PC-3 (cell line): ENCODE results near the gene GPR107. TPM values are rescaled to one million over a fixed set of nuclear protein-coding genes. Genes with fewer than 3 reads are reported as not detected.
A peak's percentile ranks its signal among the peaks of the same experiment; 100 is the strongest.

Experiments used
- ATAC-seq: fragments of 200-7000 bp; cut with Tn5 transposase; 2 replicates; pipeline ENCODE4 v1.9.1; 2020; ENCODE audit warnings: mild to moderate bottlenecking, moderate library complexity
- BruUV-seq: library from RNA; stranded (reverse); fragments of 400-500 nt; replicated peaks from 2 replicates; lab custom pipeline; 2021; lab: Mats Ljungman, UMichigan
- CTCF ChIA-PET: fragments of 300-600 bp; sonication (Branson Sonifier 250); formaldehyde crosslinking; loops from one replicate; lab custom pipeline; 2022; ENCODE audit warnings: antibody characterized with exemption; lab: Charles Lee
- POLR2A ChIA-PET: fragments of 300-600 bp; sonication (Branson Sonifier 250); formaldehyde crosslinking; loops from one replicate; lab custom pipeline; 2022; ENCODE audit warnings: antibody characterized with exemption; ENCODE audit not compliant: unreplicated experiment; lab: Charles Lee
- DNase-seq: peaks from one replicate; pipeline ENCODE4 v3.0.0-alpha.2; 2015
- H2AFZ ChIP-seq: fragments of 300-600 bp; sonication (generic); 2 replicates; pipeline ENCODE4 v1.6.0; 2016; ENCODE audit warnings: antibody characterized with exemption, low read length
- H3F3A ChIP-seq: fragments of 300-600 bp; sonication (generic); one replicate; pipeline ENCODE4 v1.6.0; 2017; ENCODE audit warnings: antibody characterized with exemption, low read length, control low read depth, mild to moderate bottlenecking; ENCODE audit not compliant: unreplicated experiment
- H3K27ac ChIP-seq: fragments of 300-600 bp; sonication (generic); 2 replicates; pipeline ENCODE4 v1.5.1; 2016; ENCODE audit warnings: mild to moderate bottlenecking, low read length
- H3K27me3 ChIP-seq: fragments of 300-600 bp; sonication (generic); 2 replicates; pipeline ENCODE4 v1.6.1; 2016; ENCODE audit warnings: low read length, mixed read lengths
- H3K36me3 ChIP-seq: fragments of 300-600 bp; sonication (generic); 2 replicates; pipeline ENCODE4 v1.6.1; 2016; ENCODE audit warnings: low read depth, mixed run types, low read length, mixed read lengths
- H3K4me1 ChIP-seq: fragments of 300-600 bp; sonication (generic); 2 replicates; pipeline ENCODE4 v1.5.1; 2016; ENCODE audit warnings: low read length; ENCODE audit not compliant: insufficient read depth
- H3K4me2 ChIP-seq: fragments of 300-600 bp; sonication (generic); 2 replicates; pipeline ENCODE4 v1.6.0; 2016; ENCODE audit warnings: low read length
- H3K4me3 ChIP-seq: fragments of 300-600 bp; sonication (generic); 2 replicates; pipeline ENCODE4 v1.5.1; 2016; ENCODE audit warnings: mild to moderate bottlenecking, low read length, mixed read lengths
- H3K79me2 ChIP-seq: fragments of 300-600 bp; sonication (generic); 2 replicates; pipeline ENCODE4 v1.6.1; 2017; ENCODE audit warnings: low read length, mixed read lengths
- H3K9ac ChIP-seq: fragments of 300-600 bp; sonication (generic); 2 replicates; pipeline ENCODE4 v1.6.0; 2016; ENCODE audit warnings: mild to moderate bottlenecking, low read length
- H3K9me2 ChIP-seq: fragments of 300-600 bp; sonication (generic); replicated peaks from 2 replicates; pipeline ENCODE4 v1.6.1; 2016; ENCODE audit warnings: mixed run types, low read length, mixed read lengths
- H3K9me3 ChIP-seq: fragments of 300-600 bp; sonication (generic); 2 replicates; pipeline ENCODE4 v1.6.1; 2016; ENCODE audit warnings: low read length, mixed read lengths
- H4K20me1 ChIP-seq: fragments of 300-600 bp; sonication (generic); 2 replicates; pipeline ENCODE4 v1.6.1; 2016; ENCODE audit warnings: low read length, mixed read lengths
- EZH2 ChIP-seq: fragments of 300-600 bp; sonication (generic); IDR thresholded peaks from one replicate; pipeline ENCODE4 v1.6.1; 2017; ENCODE audit warnings: antibody characterized with exemption, mild to moderate bottlenecking, low read length; ENCODE audit not compliant: unreplicated experiment
- EZH2phosphoT487 ChIP-seq: fragments of 300-600 bp; sonication (generic); IDR thresholded peaks from 2 replicates; pipeline ENCODE4 v1.6.1; 2018; ENCODE audit warnings: mild to moderate bottlenecking, antibody characterized with exemption, low read length, borderline replicate concordance
- intact Hi-C: fragments of 100-400 bp; cut with micrococcal nuclease; formaldehyde crosslinking; loops from 2 replicates; pipeline ENCODE4 v1.9.0; 2023
- total RNA-seq: library from RNA; depleted of rRNA; stranded (reverse); fragments of >200 nt; gene quantifications from 2 replicates; pipeline ENCODE4 v1.2.3, GENCODE V29; 2014
- TF ChIP-seq, protein P1 (sequence below): fragments of 300-600 bp; sonication (generic); conservative IDR thresholded peaks from 2 replicates; pipeline ENCODE4 v1.5.1; 2017; ENCODE audit warnings: antibody characterized with exemption, low read depth, mild to moderate bottlenecking, low read length

The GPR107 gene
- total RNA-seq, 1 experiment from 2014 or later, result 11.4 TPM

DNA sequence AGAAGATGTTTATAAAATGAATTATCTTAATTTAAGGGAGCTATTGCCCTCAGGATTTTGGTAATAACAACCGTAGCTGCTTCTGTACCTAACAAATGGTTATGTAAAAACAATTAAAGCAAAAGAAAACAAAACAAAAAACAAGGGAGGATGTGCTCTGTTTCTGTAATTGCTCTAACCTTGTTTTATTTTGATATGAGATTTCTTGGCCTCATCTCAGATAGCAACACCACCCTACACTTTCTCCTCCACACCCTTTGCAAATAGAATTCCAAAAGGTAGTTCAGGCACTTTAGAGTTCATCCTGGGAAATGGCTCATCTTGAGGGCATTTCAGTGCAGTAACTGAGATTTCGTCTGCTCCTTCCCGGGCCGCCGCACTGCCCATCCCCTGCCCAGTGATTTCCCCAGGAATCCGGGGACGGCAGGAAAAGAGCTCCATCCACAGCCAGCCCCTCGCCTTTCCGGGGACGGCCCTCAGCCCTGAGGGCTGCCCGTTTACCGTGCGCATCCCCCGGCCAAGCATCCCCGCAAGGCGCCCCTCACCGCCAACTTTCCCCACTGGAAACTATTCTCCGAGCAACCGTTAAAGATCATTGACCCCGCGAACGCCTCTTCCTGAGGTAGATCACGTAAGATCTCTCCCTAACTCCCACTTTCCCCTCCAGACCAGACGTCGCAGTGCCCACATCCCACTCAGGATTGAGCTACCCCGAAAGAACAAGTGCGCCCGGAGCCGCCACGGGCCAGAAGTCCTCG is 11.9 kb upstream of the GPR107 start:
- ChIA-PET CTCF (no interaction called here), POLR2A (interaction anchor here (0.6 kb wide), 2 partner anchors 26 to 33 kb away, joined by 4 to 7 read pairs; no protein-coding TSS in a partner anchor)
- H3K4me2 ChIP-seq, result peak overlapping the region; percentile 85
- DNase-seq (peak; percentile 56), ATAC-seq (peak; percentile 41)
- H3K9me2 ChIP-seq, result no peaks in the 10 kb centered on the region
- H2AFZ ChIP-seq, result 0 out of 2 replicates have a peak overlapping the region, but pooled peaks have one; percentile 28
- BruUV-seq, result TSS peak; percentile 44
- peak overlapping the region; percentile 72 for H3K9ac ChIP-seq
- no peaks in the 10 kb centered on the region for H3K36me3 ChIP-seq
- no peaks in the 10 kb centered on the region for H3F3A ChIP-seq
- H3K9me3 ChIP-seq, result no peaks in the 10 kb centered on the region
- H3K79me2 ChIP-seq, result peaks cover 61% of the 10 kb centered on the region
- no peaks in the 10 kb centered on the region for H3K27me3 ChIP-seq
- intact Hi-C loops, result loop anchor here (2.0 to 5.0 kb wide), 2 partner anchors 73 to 155 kb away; no protein-coding TSS in a partner anchor
- peaks cover 28% of the 10 kb centered on the region for H3K4me1 ChIP-seq
- peak overlapping the region; percentile 85 for H3K4me3 ChIP-seq
- no peak overlapping the region for H3K27ac ChIP-seq
- TF ChIP-seq EZH2 (no peak), EZH2phosphoT487 (no peak)
- TF ChIP-seq, protein P1, sequence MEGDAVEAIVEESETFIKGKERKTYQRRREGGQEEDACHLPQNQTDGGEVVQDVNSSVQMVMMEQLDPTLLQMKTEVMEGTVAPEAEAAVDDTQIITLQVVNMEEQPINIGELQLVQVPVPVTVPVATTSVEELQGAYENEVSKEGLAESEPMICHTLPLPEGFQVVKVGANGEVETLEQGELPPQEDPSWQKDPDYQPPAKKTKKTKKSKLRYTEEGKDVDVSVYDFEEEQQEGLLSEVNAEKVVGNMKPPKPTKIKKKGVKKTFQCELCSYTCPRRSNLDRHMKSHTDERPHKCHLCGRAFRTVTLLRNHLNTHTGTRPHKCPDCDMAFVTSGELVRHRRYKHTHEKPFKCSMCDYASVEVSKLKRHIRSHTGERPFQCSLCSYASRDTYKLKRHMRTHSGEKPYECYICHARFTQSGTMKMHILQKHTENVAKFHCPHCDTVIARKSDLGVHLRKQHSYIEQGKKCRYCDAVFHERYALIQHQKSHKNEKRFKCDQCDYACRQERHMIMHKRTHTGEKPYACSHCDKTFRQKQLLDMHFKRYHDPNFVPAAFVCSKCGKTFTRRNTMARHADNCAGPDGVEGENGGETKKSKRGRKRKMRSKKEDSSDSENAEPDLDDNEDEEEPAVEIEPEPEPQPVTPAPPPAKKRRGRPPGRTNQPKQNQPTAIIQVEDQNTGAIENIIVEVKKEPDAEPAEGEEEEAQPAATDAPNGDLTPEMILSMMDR, result no peak
- peaks cover 12% of the 10 kb centered on the region; the same call in 1 of the 2 replicates for H4K20me1 ChIP-seq

DNA sequence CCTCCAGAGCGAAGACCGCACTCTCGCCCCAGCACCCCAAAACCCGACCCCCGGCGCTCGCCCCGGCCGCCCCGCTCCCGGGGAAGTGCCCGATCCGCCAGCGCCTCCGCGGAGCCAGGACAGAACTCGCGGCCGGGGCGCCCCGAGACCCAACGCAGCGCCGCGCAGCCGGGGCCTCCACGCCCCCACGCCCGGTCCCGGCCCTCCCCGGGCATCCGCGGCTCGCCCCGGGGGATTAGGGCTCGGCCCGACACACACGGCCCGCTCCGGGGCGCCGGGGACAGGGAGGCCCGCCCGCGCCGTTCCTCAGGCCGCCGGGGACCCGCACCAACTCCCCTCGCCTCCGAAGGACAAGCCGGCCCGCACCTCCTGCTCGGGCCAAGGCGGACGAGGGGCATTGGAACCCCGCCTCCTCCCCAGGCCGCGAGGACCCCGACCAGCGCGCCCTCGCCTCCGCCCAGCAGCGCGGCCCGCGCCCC is 11.3 kb upstream of the GPR107 start:
- TF ChIP-seq, protein P1, result no peak
- Histone ChIP-seq H3K27ac (no peak overlapping the region), H3F3A (no peaks in the 10 kb centered on the region), H3K9me3 (no peaks in the 10 kb centered on the region), H2AFZ (peak overlapping the region; percentile 45; the same call in 1 of the 2 replicates), H3K9me2 (no peaks in the 10 kb centered on the region), H3K36me3 (no peaks in the 10 kb centered on the region), H3K9ac (peak overlapping the region; percentile 72), H3K4me2 (peak overlapping the region; percentile 85), H3K79me2 (peaks cover 55% of the 10 kb centered on the region), H3K27me3 (no peaks in the 10 kb centered on the region), H3K4me3 (peak overlapping the region; percentile 85), H4K20me1 (peaks cover 12% of the 10 kb centered on the region; the same call in 1 of the 2 replicates), H3K4me1 (peaks cover 28% of the 10 kb centered on the region)
- ATAC-seq, result peak; percentile 24
- ChIA-PET POLR2A (no interaction called here), CTCF (no interaction called here)
- intact Hi-C loops, result loop anchor here (5.0 kb wide), 1 partner anchor 155 kb away; no protein-coding TSS in a partner anchor
- no peak for DNase-seq
- no TSS peak for BruUV-seq
